ENCODE data around the gene TBC1D8.

GRCh38 chr2:101004620-101005325 is 146.4 kb downstream of the TBC1D8 start:
- no peak for TF ChIP-seq ZBTB21 (CRISPR knock-in tag; IDR thresholded peaks at IDR 0.05; ENCODE audit: borderline replicate concordance)
- TF ChIP-seq ARID4B (CRISPR knock-in tag; IDR thresholded peaks at IDR 0.05; ENCODE audit: borderline replicate concordance) = no peak
- no peak for TF ChIP-seq FOXP4 (CRISPR knock-in tag; IDR thresholded peaks at IDR 0.05)
- TF ChIP-seq ZNF219 (CRISPR knock-in tag; IDR thresholded peaks at IDR 0.05; ENCODE audit: borderline replicate concordance) = no peak
- TF ChIP-seq MAX (CRISPR knock-in tag; IDR thresholded peaks at IDR 0.05) = no peak
- no peak for TF ChIP-seq TCF7 (CRISPR knock-in tag; IDR thresholded peaks at IDR 0.05; ENCODE audit: low read depth)
- TF ChIP-seq IRF2 (CRISPR knock-in tag; IDR thresholded peaks at IDR 0.05; ENCODE audit: borderline replicate concordance, low read depth) = no peak
- no peak for TF ChIP-seq ETV6 (CRISPR knock-in tag; IDR thresholded peaks at IDR 0.05)
- TF ChIP-seq CTCF (IDR thresholded peaks at IDR 0.05) = no peak
- no peak for TF ChIP-seq ZNF512 (CRISPR knock-in tag; IDR thresholded peaks at IDR 0.05; ENCODE audit: borderline replicate concordance)
- TF ChIP-seq ATF2 (CRISPR knock-in tag; IDR thresholded peaks at IDR 0.05; ENCODE audit: borderline replicate concordance, low read depth) = no peak
